ENCODE data around the gene CEMP1.
"Not testable (repeated sequence)": the region's sequence is repeated elsewhere in the genome, so short reads cannot be mapped to it uniquely, and the experiment has no call there.

GRCh38 chr16:2575839-2576238 lies 44.6 kb upstream of the CEMP1 start:
- TF ChIP-seq CTCF, POLR2A (IDR thresholded peaks at IDR 0.05): not testable (repeated sequence)

Data from uterus (tissue), 2 donors.